SJCRH30 (cell line): Measurements from ENCODE around the gene RNF214. TPM values are rescaled to one million over a fixed set of nuclear protein-coding genes. Genes with fewer than 3 reads are reported as not detected.
A peak's percentile ranks its signal among the peaks of the same experiment; 100 is the strongest.
"Not testable (repeated sequence)": the region's sequence is repeated elsewhere in the genome, so short reads cannot be mapped to it uniquely, and the experiment has no call there.

Experiments
- DNase-seq, 2 experiments: peaks; one replicate each; pipeline ENCODE4 v3.0.0-alpha.2; 2015 to 2020
- H3K27ac ChIP-seq: fragments of 250-450 bp; sonication (Bioruptor Pico); 2 replicates; pipeline ENCODE4 v1.5.1; 2020; ENCODE audit warnings: mild to moderate bottlenecking, moderate library complexity
- H3K27me3 ChIP-seq: fragments of 250-450 bp; sonication (Bioruptor Pico); 2 replicates; pipeline ENCODE4 v1.5.1; 2020; ENCODE audit warnings: mild to moderate bottlenecking, moderate library complexity
- H3K36me3 ChIP-seq: fragments of 250-450 bp; sonication (Bioruptor Pico); 2 replicates; pipeline ENCODE4 v1.5.1; 2020; ENCODE audit warnings: mild to moderate bottlenecking, moderate library complexity
- H3K4me1 ChIP-seq: fragments of 250-450 bp; sonication (Bioruptor Pico); 2 replicates; pipeline ENCODE4 v1.5.1; 2020; ENCODE audit warnings: mild to moderate bottlenecking, moderate library complexity
- H3K4me3 ChIP-seq: fragments of 250-450 bp; sonication (Bioruptor Pico); 2 replicates; pipeline ENCODE4 v1.5.1; 2020; ENCODE audit warnings: mild to moderate bottlenecking, moderate library complexity
- H3K9me3 ChIP-seq: fragments of 250-450 bp; sonication (Bioruptor Pico); replicated peaks from 2 replicates; pipeline ENCODE4 v1.5.1; 2020; ENCODE audit warnings: mild to moderate bottlenecking, moderate library complexity
- total RNA-seq: library from RNA; depleted of rRNA; stranded (reverse); fragments of >200 nt; shearing (Covaris generic); gene quantifications from 2 replicates; pipeline ENCODE4 v1.2.3, GENCODE V29; 2014; rRNA removed

Gene RNF214
- total RNA-seq = 9.5 and 12.4 TPM in 2 replicates

GRCh38 chr11:117232092-117232878 is at the start of gene RNF214:
TSS of gene RNF214 (plus strand) at chr11:117232671. CDS start at chr11:117234273, 1,602 bp downstream.
- peak within 1 kb of the TSS; percentile 82 for H3K4me3 ChIP-seq
- H3K9me3 ChIP-seq = no peaks in the 10 kb centered on the region
- no peaks in the 10 kb centered on the region for H3K4me1 ChIP-seq
- no peaks in the 10 kb centered on the region for H3K27me3 ChIP-seq
- peak; percentile 47 to 72 for DNase-seq
- H3K36me3 ChIP-seq = no peaks in the 10 kb centered on the region
- peak within 1 kb of the TSS; percentile 47; the same call in 1 of the 2 replicates for H3K27ac ChIP-seq

GRCh38 chr11:117183178-117183577 is 49.3 kb upstream of the RNF214 start:
- H3K4me1 ChIP-seq, H3K4me3 ChIP-seq, H3K27me3 ChIP-seq, H3K9me3 ChIP-seq, DNase-seq, H3K36me3 ChIP-seq, H3K27ac ChIP-seq: not testable (repeated sequence)

- no peak for DNase-seq
- H3K9me3 ChIP-seq = no peaks in the 10 kb centered on the region
- no peak overlapping the region for H3K4me3 ChIP-seq
- H3K36me3 ChIP-seq = no peaks in the 10 kb centered on the region
- peaks cover 6% of the 10 kb centered on the region for H3K4me1 ChIP-seq
- H3K27ac ChIP-seq = no peak overlapping the region
- H3K27me3 ChIP-seq = no peaks in the 10 kb centered on the region
Observed at GRCh38 chr11:117183724-117184349, 48.6 kb upstream of the RNF214 start.

GRCh38 chr11:117185736-117186430 is 46.6 kb upstream of the RNF214 start:
- no peaks in the 10 kb centered on the region for H3K9me3 ChIP-seq
- H3K36me3 ChIP-seq = no peaks in the 10 kb centered on the region
- no peak overlapping the region for H3K4me3 ChIP-seq
- peaks cover 2% of the 10 kb centered on the region; the same call in 1 of the 2 replicates for H3K4me1 ChIP-seq
- no peaks in the 10 kb centered on the region for H3K27me3 ChIP-seq
- DNase-seq = no peak
- no peak overlapping the region for H3K27ac ChIP-seq

- Histone ChIP-seq H3K27ac (no peak overlapping the region), H3K4me3 (no peak overlapping the region), H3K9me3 (no peaks in the 10 kb centered on the region), H3K36me3 (no peaks in the 10 kb centered on the region), H3K4me1 (no peaks in the 10 kb centered on the region), H3K27me3 (no peaks in the 10 kb centered on the region)
- DNase-seq = no peak
Observed at GRCh38 chr11:117186431-117186761, 46.1 kb upstream of the RNF214 start.

- no peaks in the 10 kb centered on the region for H3K4me1 ChIP-seq
- no peak overlapping the region for H3K27ac ChIP-seq
- no peaks in the 10 kb centered on the region for H3K36me3 ChIP-seq
- no peak for DNase-seq
- no peaks in the 10 kb centered on the region for H3K9me3 ChIP-seq
- no peak overlapping the region for H3K4me3 ChIP-seq
- no peaks in the 10 kb centered on the region for H3K27me3 ChIP-seq
Observed at GRCh38 chr11:117187007-117187406, 45.5 kb upstream of the RNF214 start.

GRCh38 chr11:117187428-117187798 is 45.1 kb upstream of the RNF214 start:
- H3K36me3 ChIP-seq = no peaks in the 10 kb centered on the region
- no peaks in the 10 kb centered on the region for H3K4me1 ChIP-seq

GRCh38 chr11:117187799-117188481 is 44.5 kb upstream of the RNF214 start:
- no peaks in the 10 kb centered on the region for H3K4me1 ChIP-seq
- H3K4me3 ChIP-seq = no peak overlapping the region
- H3K36me3 ChIP-seq = no peaks in the 10 kb centered on the region
- H3K27ac ChIP-seq = no peak overlapping the region
- no peaks in the 10 kb centered on the region for H3K9me3 ChIP-seq
- H3K27me3 ChIP-seq = no peaks in the 10 kb centered on the region
- no peak for DNase-seq

More at GRCh38 chr11:117187428-117187798, 45.1 kb upstream of the RNF214 start:
- Histone ChIP-seq H3K27me3 (no peaks in the 10 kb centered on the region), H3K27ac (no peak overlapping the region), H3K4me3 (no peak overlapping the region), H3K9me3 (no peaks in the 10 kb centered on the region)
- DNase-seq = no peak

GRCh38 chr11:117188620-117189081 is 43.8 kb upstream of the RNF214 start:
- DNase-seq = no peak
- H3K36me3 ChIP-seq = no peaks in the 10 kb centered on the region

GRCh38 chr11:117189191-117189940 is 43.1 kb upstream of the RNF214 start:
- Histone ChIP-seq H3K27ac (no peak overlapping the region), H3K36me3 (no peaks in the 10 kb centered on the region), H3K27me3 (no peaks in the 10 kb centered on the region), H3K9me3 (no peaks in the 10 kb centered on the region), H3K4me3 (no peak overlapping the region), H3K4me1 (no peaks in the 10 kb centered on the region)
- DNase-seq = no peak

More at GRCh38 chr11:117188620-117189081, 43.8 kb upstream of the RNF214 start:
- Histone ChIP-seq H3K9me3 (no peaks in the 10 kb centered on the region), H3K27ac (no peak overlapping the region), H3K4me1 (no peaks in the 10 kb centered on the region), H3K4me3 (no peak overlapping the region), H3K27me3 (no peaks in the 10 kb centered on the region)

- H3K27me3 ChIP-seq = no peaks in the 10 kb centered on the region
- no peak overlapping the region for H3K4me3 ChIP-seq
- no peaks in the 10 kb centered on the region for H3K4me1 ChIP-seq
- no peak overlapping the region for H3K27ac ChIP-seq
- no peak for DNase-seq
- H3K36me3 ChIP-seq = no peaks in the 10 kb centered on the region
- no peaks in the 10 kb centered on the region for H3K9me3 ChIP-seq
Observed at GRCh38 chr11:117189941-117190544, 42.4 kb upstream of the RNF214 start.

GRCh38 chr11:117191680-117192400 is 40.6 kb upstream of the RNF214 start:
- Histone ChIP-seq H3K4me3 (no peak overlapping the region), H3K4me1 (no peaks in the 10 kb centered on the region), H3K9me3 (no peaks in the 10 kb centered on the region), H3K36me3 (no peaks in the 10 kb centered on the region), H3K27me3 (no peaks in the 10 kb centered on the region), H3K27ac (no peak overlapping the region)
- no peak for DNase-seq

- no peaks in the 10 kb centered on the region for H3K36me3 ChIP-seq
- H3K27me3 ChIP-seq = no peaks in the 10 kb centered on the region
- no peak for DNase-seq
Observed at GRCh38 chr11:117192401-117192875, 40.0 kb upstream of the RNF214 start.

More at GRCh38 chr11:117192401-117192875, 40.0 kb upstream of the RNF214 start:
- no peak overlapping the region for H3K27ac ChIP-seq
- no peak overlapping the region for H3K4me3 ChIP-seq
- H3K4me1 ChIP-seq = no peaks in the 10 kb centered on the region
- no peaks in the 10 kb centered on the region for H3K9me3 ChIP-seq
